ENCODE measurements around the gene TMEM163.

Gene TMEM163

GRCh38 chr2:134636714-134637113 lies 82.1 kb downstream of the TMEM163 start:
- Histone ChIP-seq H3K27ac (no peak overlapping the region), H3K4me3 (no peak overlapping the region)
- DNase-seq (ENCODE audit: low spot score) = no peak
- TF ChIP-seq CTCF (IDR thresholded peaks at IDR 0.05) = no peak

GRCh38 chr2:134634054-134634753 lies 84.6 kb downstream of the TMEM163 start:
- DNase-seq (ENCODE audit: low spot score) = no peak

GRCh38 chr2:134630504-134631159 lies 88.2 kb downstream of the TMEM163 start:
- Histone ChIP-seq H3K27ac (no peak overlapping the region), H3K4me3 (no peak overlapping the region)
- no peak for DNase-seq (ENCODE audit: low spot score)
- no peak for TF ChIP-seq CTCF (IDR thresholded peaks at IDR 0.05)

More at GRCh38 chr2:134634054-134634753, 84.6 kb downstream of the TMEM163 start:
- Histone ChIP-seq H3K4me3 (no peak overlapping the region), H3K27ac (no peak overlapping the region)
- TF ChIP-seq CTCF (IDR thresholded peaks at IDR 0.05) = no peak

GRCh38 chr2:134628453-134628852 lies 90.3 kb downstream of the TMEM163 start:
- TF ChIP-seq CTCF (IDR thresholded peaks at IDR 0.05) = no peak
- no peak overlapping the region for H3K27ac ChIP-seq
- DNase-seq (ENCODE audit: low spot score) = no peak
- no peak overlapping the region for H3K4me3 ChIP-seq

- no peak for TF ChIP-seq CTCF (IDR thresholded peaks at IDR 0.05)
- no peak for DNase-seq (ENCODE audit: low spot score)
- no peak overlapping the region for H3K4me3 ChIP-seq
- H3K27ac ChIP-seq = no peak overlapping the region
Observed at GRCh38 chr2:134626781-134627180, 92.0 kb downstream of the TMEM163 start.

GRCh38 chr2:134625311-134625710 lies 93.5 kb downstream of the TMEM163 start:
- Histone ChIP-seq H3K27ac (no peak overlapping the region), H3K4me3 (no peak overlapping the region)
- DNase-seq (ENCODE audit: low spot score) = no peak
- no peak for TF ChIP-seq CTCF (IDR thresholded peaks at IDR 0.05)

GRCh38 chr2:134623796-134624195 lies 95.0 kb downstream of the TMEM163 start:
- no peak for TF ChIP-seq CTCF (IDR thresholded peaks at IDR 0.05)
- H3K4me3 ChIP-seq = no peak overlapping the region

More at GRCh38 chr2:134623796-134624195, 95.0 kb downstream of the TMEM163 start:
- H3K27ac ChIP-seq = no peak overlapping the region
- no peak for DNase-seq (ENCODE audit: low spot score)
